Measurements from ENCODE around the gene CHRNG.

Gene CHRNG

GRCh38 chr2:232505856-232506255 is 33.6 kb upstream of the CHRNG start:
- DNase-seq (ENCODE audit: low read depth in 3 of 3) = no peak

GRCh38 chr2:232506709-232507108 is 32.8 kb upstream of the CHRNG start:
- no peak for DNase-seq (ENCODE audit: low read depth in 3 of 3)

- DNase-seq (ENCODE audit: low read depth in 3 of 3) = no peak
Observed at GRCh38 chr2:232508251-232508650, 31.2 kb upstream of the CHRNG start.

GRCh38 chr2:232511336-232511890 is 28.1 kb upstream of the CHRNG start:
- DNase-seq (ENCODE audit: low read depth in 3 of 3) = no peak

- no peak for DNase-seq (ENCODE audit: low read depth in 3 of 3)
Observed at GRCh38 chr2:232512602-232513001, 26.9 kb upstream of the CHRNG start.

- DNase-seq (ENCODE audit: low read depth in 3 of 3) = no peak
Observed at GRCh38 chr2:232513353-232513752, 26.1 kb upstream of the CHRNG start.

GRCh38 chr2:232515639-232516038 is 23.9 kb upstream of the CHRNG start:
- DNase-seq (ENCODE audit: low read depth in 3 of 3) = no peak

GRCh38 chr2:232516551-232516950 is 22.9 kb upstream of the CHRNG start:
- no peak for DNase-seq (ENCODE audit: low read depth in 3 of 3)

GRCh38 chr2:232518844-232519243 is 20.6 kb upstream of the CHRNG start:
- no peak for DNase-seq (ENCODE audit: low read depth in 3 of 3)

GRCh38 chr2:232519581-232520438 is 19.7 kb upstream of the CHRNG start, which contains the start of gene PRSS56:
TSS of gene PRSS56 (plus strand) at chr2:232520388. CDS start at chr2:232520599, 211 bp downstream.
- no peak for DNase-seq (ENCODE audit: low read depth in 3 of 3)

- DNase-seq (ENCODE audit: low read depth in 3 of 3) = no peak
Observed at GRCh38 chr2:232520489-232520888, 19.0 kb upstream of the CHRNG start.

GRCh38 chr2:232521098-232521497 is 18.4 kb upstream of the CHRNG start:
- DNase-seq (ENCODE audit: low read depth in 3 of 3) = no peak

GRCh38 chr2:232521959-232522622 is 17.4 kb upstream of the CHRNG start:
- DNase-seq (ENCODE audit: low read depth in 3 of 3) = peak; percentile 41 to 72 (median 55)

- no peak for DNase-seq (ENCODE audit: low read depth in 3 of 3)
Observed at GRCh38 chr2:232522623-232523401, 16.7 kb upstream of the CHRNG start.

- no peak for DNase-seq (ENCODE audit: low read depth in 3 of 3)
Observed at GRCh38 chr2:232523402-232523681, 16.1 kb upstream of the CHRNG start.

- no peak for DNase-seq (ENCODE audit: low read depth in 3 of 3)
Observed at GRCh38 chr2:232523682-232524597, 15.6 kb upstream of the CHRNG start.

- DNase-seq (ENCODE audit: low read depth in 3 of 3) = no peak
Observed at GRCh38 chr2:232524771-232525170, 14.7 kb upstream of the CHRNG start.

GRCh38 chr2:232525199-232525598 is 14.3 kb upstream of the CHRNG start:
- DNase-seq (ENCODE audit: low read depth in 3 of 3) = no peak

- no peak for DNase-seq (ENCODE audit: low read depth in 3 of 3)
Observed at GRCh38 chr2:232525791-232526371, 13.6 kb upstream of the CHRNG start, which contains the start of gene CHRND. TSS of gene CHRND (plus strand) at chr2:232526160. CDS start at chr2:232526216, 56 bp downstream.

- DNase-seq (ENCODE audit: low read depth in 3 of 3) = no peak
Observed at GRCh38 chr2:232526372-232526941, 13.0 kb upstream of the CHRNG start.

Measured in stimulated activated CD4-positive, alpha-beta T cell treated with anti-CD3 and anti-CD28 coated beads, TNF-alpha, amount 100 ng/mL, for 4 hours (primary cell).